HEK293T (cell line): ENCODE results near the gene RAC2.
"Not testable (repeated sequence)": the region's sequence is repeated elsewhere in the genome, so short reads cannot be mapped to it uniquely, and the experiment has no call there.

Source experiments
- ARNT ChIP-seq: fragments of 450-650 bp; IDR thresholded peaks from 2 replicates; pipeline ENCODE4 v1.6.1; 2017; ENCODE audit warnings: mild to moderate bottlenecking
- BHLHE40 ChIP-seq: fragments of 450-650 bp; IDR thresholded peaks from 2 replicates; pipeline ENCODE4 v1.6.1; 2016; ENCODE audit warnings: mild to moderate bottlenecking, moderate library complexity, borderline replicate concordance
- ELF4 ChIP-seq: fragments of 450-650 bp; IDR thresholded peaks from 2 replicates; pipeline ENCODE4 v1.6.1; 2017; ENCODE audit warnings: antibody characterized with exemption
- FOXA1 ChIP-seq: fragments of 450-650 bp; IDR thresholded peaks from 2 replicates; pipeline ENCODE4 v1.6.1; 2016; ENCODE audit warnings: mild to moderate bottlenecking
- FOXK2 ChIP-seq: fragments of 450-650 bp; IDR thresholded peaks from 2 replicates; pipeline ENCODE4 v1.6.1; 2016; ENCODE audit warnings: mild to moderate bottlenecking
- FOXM1 ChIP-seq: fragments of 450-650 bp; IDR thresholded peaks from 2 replicates; pipeline ENCODE4 v1.6.1; 2017; ENCODE audit warnings: mild to moderate bottlenecking, borderline replicate concordance
- HDGF ChIP-seq: fragments of 450-650 bp; IDR thresholded peaks from 2 replicates; pipeline ENCODE4 v1.6.1; 2017; ENCODE audit warnings: antibody characterized with exemption, borderline replicate concordance
- LEF1 ChIP-seq: fragments of 450-650 bp; IDR thresholded peaks from 2 replicates; pipeline ENCODE4 v1.6.1; 2017; ENCODE audit warnings: mild to moderate bottlenecking, borderline replicate concordance
- NFRKB ChIP-seq: fragments of 450-650 bp; IDR thresholded peaks from 2 replicates; pipeline ENCODE4 v1.6.1; 2016; ENCODE audit warnings: mild to moderate bottlenecking, moderate library complexity
- SP1 ChIP-seq: fragments of 450-650 bp; IDR thresholded peaks from 2 replicates; pipeline ENCODE4 v1.6.1; 2017
- SUZ12 ChIP-seq: fragments of 450-650 bp; IDR thresholded peaks from 2 replicates; pipeline ENCODE4 v1.6.1; 2016; ENCODE audit warnings: mild to moderate bottlenecking
- TARDBP ChIP-seq: fragments of 450-650 bp; IDR thresholded peaks from 2 replicates; pipeline ENCODE4 v1.6.1; 2016
- ZNF384 ChIP-seq: fragments of 450-650 bp; IDR thresholded peaks from 2 replicates; pipeline ENCODE4 v1.6.1; 2016

DNA sequence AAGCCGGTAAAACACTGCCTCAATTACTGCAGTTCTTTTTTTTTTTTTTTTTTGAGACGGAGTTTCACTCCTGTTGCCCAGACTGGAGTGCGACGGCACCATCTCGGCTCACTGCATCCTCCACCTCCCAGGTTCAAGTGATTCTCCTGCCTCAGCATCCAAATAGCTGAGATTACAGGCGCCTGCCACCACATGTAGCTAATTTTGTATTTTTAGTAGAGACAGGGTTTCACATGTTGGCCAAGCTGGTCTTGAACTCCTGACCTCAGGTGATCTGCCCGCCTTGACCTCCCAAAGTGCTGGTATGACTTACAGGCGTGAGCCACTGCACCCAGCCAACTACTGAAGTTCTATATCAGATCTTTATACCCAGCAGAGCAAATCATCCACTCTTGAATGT, 7.8 kb upstream of the RAC2 start:
- TF ChIP-seq SP1, NFRKB, ARNT, ELF4, TARDBP, FOXM1, SUZ12, FOXK2, ZNF384, LEF1, BHLHE40, HDGF, FOXA1: not testable (repeated sequence)
